GM21526 (cell line): ENCODE data around the gene NOS1AP.
"Not testable (repeated sequence)": the region's sequence is repeated elsewhere in the genome, so short reads cannot be mapped to it uniquely, and the experiment has no call there.

ENCODE experiments used
- ATAC-seq: cut with Tn5 transposase; IDR thresholded peaks from one replicate; pipeline ENCODE4 v1.9.1; 2021; ENCODE audit warnings: moderate library complexity; ENCODE audit not compliant: unreplicated experiment, low FRiP score

The NOS1AP gene

DNA sequence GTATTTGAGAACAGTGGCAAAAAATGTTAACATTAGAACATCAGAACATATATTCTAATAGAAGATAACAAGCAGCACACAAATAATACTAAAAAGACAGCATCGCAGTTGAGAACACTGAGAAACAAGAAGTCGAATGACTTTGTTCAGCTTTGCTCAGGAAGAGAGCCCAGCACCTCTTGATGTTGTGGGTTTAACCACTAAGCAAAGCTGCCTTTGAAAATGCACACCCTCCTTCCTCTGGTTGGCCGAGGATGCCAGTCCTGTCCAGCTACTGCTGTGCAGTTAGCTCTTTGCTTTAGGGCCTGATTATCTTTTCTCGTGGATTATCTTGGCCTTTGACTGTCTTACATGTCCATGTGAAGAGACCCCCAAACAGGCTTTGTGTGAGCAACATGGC, 246.7 kb downstream of the NOS1AP start:
- ATAC-seq, result no peak

DNA sequence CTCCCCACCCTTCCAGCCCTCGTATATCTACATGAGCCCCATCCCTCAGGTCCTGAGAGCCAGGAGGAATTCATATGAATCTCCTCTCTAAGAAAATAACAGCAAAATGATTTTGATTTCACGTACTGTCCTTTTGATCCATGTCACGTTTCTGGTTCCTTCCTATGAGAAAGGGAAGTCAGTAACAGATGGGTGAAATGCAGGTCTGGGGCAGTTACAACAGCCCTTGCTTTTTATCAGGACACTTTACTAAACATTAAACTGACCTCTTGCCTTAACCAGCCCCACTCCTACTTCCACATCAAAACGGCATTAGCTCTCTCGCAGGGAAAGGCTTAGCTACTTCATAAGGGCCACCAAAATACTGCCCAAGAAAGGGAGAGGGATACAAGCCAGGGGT, 248.1 kb downstream of the NOS1AP start:
- ATAC-seq, result no peak

DNA sequence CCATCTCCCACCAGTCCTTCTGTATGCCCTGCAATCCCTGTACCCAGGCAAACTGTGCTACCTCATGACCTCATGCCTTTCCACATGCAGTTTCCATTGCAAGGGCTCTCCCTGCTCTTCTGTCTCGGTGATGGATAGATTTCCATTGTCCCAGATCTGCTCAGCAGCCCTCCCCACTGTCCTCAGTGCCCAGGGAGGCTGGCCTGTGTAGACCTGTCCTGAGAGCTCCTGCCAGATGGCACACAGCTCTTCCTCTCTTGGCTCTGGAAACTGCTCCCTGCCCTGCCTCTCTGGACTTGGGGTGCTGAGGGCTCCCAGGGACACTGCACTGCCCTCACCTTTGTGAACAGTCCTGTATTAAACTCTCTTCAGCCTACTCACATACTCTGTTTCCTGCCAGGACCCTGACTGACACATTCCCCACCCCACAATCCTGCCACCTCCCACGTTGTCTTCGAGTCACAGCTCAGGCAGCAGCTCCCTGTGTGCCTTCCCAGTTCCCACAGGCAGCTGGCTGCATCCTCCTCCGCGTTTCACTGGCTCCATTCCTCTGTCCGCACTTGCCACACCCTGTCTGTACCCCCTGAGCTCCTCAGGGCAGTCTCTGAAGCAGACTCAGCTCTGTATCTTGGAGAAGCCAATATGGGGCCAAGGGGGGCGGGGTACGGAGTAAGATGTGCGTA, 250.1 kb downstream of the NOS1AP start:
- no peak for ATAC-seq

DNA sequence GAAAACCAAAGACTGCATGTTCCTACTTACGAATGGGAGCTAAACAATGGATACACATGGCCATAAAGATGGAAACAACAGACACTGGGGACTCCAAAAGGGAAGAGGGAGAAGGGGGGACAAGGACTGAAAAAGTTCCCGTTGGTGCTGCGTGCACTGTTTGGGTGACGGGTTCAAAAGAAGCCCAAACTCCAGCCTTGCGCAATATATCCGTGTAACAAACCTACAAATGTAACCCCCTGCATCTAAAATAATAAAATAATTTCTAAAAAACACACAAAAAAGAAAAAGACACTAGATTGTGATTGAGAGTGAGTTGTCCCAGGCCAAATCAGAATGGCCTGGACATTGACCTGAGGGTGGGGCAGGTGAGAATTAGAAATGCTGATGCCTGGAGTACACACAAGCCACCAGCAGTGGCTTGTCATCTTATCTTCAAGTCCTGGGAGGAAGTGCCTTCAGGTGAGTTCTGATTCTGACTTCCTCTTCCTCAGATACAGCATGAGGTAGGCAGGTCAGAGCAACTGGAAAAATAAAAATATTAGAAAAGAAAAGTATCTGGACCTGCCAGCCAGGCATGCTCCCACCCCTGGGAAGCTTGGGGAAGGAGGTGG, 252.4 kb downstream of the NOS1AP start:
- no peak for ATAC-seq

DNA sequence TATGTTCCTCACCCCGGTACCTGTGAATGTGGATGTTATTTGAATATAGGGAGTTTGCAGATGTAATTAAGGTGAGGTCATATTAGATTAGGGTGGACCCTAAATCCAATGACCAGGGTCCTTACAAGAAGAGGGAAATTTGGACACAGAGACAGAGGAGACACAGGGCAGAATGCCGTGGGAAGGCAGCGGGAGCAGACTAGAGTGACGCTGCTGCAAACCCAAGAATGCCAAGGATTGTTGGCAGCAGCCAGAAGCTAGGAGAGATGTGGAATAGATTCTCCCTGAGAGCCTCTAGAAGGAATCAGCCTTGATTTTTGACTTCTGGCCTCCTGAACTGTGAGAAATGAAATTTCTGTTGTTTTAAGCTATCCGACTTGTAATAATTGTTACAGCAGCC, 253.5 kb downstream of the NOS1AP start:
- no peak for ATAC-seq

DNA sequence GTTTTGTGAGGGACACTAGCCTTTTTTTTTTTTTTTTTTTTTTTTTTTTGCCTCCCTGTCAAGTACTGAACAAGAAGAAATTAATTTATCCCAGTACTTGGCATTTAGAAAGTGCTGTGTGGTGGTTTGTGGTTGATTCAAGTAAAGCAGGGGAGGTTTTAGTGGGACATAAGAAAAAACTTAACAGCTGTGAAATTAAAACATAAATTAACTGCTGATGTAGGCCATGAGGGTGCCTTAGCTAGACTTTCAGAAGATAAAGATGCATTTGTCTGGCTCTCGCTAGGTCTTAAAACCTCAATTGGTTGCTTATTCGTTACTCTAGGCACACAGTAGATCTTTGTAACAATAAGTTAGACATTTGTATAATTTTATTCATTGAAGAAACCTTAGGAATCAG, 254.9 kb downstream of the NOS1AP start:
- no peak for ATAC-seq

DNA sequence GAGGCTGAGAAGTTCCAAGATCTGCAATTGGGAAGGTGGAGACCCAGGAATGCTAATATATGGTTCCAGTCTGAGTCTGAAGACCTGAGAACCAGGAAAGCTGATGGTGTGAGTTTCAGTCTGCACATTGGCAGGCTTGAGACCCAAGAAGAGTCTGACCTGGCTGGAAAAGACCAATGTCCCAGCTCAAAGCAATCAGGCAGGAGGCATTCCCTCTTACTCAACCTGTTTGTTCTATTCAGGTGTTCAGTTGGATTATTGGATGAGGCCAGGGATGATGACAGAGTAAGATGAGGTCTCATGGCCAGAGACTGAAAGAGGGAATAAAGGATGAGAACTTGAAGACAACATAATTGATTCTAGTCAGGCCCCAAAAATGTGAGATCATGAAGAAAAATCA, 257.1 kb downstream of the NOS1AP start:
- ATAC-seq, result no peak

DNA sequence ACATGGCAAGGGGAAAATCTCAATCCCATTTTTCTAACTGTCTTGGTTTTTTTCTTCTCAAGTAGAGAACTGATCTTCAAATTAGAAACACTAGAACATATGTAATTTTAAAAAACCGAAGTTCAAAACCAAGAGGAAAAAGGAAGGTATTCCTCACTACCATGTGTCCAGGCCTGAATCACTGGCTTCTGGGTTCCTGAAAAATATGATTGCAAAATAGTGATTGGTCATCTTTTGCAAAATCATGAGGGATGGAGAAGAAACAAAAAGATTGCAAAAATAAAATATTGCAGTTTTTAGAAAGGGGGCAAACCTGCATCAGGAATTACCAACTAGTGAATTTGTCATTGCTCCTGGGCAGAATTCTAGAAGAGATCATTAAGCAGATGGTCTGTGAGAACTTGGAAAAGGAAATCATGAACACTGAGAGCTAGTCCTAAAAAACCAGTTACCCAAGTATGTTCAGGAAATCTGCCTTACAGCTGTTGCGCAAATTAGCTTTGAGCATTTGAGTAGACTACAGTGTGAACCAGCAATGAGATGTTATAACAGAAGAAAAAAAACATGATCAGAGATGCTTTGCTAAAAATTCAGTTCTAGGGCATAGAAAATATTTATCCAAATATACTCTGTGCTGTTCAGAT, 257.8 kb downstream of the NOS1AP start:
- ATAC-seq, result no peak

DNA sequence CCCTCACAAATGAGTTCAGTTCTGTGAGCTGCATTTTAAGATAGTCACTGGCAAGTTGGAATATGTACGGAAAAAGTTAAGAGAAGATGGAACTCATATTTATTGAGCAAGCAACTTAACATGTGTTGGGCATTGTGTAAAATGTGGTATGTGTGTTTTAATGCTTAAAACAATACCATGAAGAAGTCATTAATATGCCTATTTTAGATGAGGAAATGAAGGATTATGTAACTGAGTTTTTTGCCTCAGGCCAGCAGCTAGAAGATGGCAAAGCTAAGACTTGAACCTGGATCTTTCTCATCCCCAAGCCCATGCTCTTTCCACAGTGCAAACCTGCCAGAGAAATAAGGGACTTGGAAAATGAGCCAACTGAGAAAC, 258.3 kb downstream of the NOS1AP start:
- ATAC-seq, result no peak

DNA sequence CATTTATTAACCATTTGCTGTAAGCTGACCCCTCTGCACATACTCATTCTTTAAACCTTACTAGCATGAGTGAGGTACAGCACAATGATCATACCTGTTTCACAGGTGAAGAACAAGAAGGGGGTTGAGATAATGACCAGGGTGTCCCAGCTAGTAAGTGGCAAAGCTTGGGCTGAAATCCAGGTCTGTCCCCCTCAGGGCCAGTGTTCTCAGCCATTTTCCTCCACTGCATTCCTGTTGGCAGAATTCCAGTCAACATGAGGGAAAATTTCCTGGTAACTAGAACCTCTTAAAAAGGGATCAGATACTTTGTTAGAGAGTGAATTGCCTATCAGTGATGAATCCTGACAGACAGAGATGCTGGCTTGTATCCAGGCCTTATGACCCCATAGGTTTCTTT, 259.0 kb downstream of the NOS1AP start:
- ATAC-seq, result no peak

DNA sequence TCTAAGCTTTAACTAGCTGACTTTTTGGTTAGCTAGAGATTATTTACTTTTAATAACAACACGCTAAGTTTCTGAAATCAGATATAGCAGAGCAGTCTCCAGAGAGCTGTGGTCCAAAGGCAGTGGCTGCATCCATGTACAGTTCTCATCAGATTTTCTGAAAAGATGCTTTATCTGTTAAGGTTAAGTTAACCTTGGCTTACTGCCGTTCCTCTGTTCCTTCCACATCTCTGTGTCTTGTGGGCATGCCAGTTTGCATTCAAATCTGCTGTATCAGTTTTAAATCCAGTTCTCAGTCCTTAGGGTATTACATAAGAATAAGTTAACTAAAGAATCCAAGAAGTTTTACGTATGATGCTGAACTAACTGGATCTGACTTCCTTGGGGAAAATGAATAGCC, 260.3 kb downstream of the NOS1AP start:
- ATAC-seq, result no peak

DNA sequence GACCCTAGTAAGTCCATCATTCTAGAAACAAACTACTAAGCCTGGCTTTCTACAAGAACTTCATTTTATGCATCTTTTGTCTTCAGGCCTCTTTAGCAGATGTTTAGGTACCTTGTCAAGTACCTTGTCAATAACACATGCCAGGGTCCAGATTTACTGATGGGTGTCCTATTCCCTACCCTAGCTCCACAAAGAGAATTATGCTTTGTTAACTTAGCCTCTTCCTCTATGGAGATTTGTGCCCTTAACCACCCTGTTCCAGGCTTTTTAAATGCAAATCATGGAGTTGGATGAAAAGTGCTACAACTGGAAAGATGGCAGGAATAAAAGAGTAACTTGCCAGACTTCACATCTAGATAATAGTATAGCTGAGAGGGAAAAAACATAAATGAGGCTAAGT, 264.5 kb downstream of the NOS1AP start:
- no peak for ATAC-seq

DNA sequence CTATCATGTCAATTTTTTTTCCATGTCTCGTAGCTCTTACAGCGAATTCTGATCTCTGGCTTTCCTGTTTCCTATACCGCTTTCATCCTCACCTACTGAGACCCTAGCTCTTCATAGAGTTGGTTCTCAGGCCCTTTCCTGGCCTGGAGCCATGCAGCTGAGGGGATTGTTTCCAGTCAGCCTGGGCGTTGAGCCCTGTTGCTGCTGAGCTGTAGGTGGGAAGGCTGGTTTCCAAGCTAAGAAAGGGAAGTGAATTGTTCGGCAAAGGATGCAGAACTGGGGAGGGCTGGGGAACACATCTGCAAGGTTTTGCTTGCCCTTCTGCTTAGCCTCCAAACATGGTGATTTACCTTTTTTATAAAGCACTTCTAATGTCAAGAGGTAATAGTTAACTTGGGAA, 265.6 kb downstream of the NOS1AP start:
- no peak for ATAC-seq

DNA sequence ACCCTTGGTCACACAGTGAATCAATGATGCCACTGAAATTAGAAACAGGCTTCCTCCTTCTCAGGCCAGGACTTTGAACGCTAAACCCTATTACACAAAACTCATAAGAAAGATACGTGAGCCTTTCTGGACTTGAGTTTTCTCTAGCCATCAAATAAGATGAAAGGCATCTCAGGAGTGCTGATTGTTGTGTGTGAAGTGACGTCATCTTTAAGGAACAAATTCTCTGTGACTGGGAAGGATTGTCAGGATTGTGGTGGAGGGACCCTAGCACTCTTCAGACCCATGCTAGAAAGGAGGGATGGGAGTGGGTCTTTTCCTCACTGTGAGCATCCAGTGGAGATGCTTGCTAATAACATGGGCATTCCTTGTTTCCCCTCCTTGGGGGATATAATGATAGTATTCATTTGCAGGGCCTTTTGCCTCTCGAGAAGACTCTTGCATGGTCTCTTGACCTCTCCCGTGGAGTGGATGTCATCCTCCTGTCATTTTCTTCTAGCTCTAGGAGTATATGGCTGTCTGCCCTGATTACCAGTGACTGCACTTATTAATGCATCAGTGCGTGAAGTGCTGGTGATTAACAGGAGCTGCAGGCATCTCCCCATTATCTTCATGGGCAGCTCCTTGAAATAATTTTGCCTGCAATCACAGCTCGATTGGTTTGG, 267.3 kb downstream of the NOS1AP start:
- no peak for ATAC-seq

DNA sequence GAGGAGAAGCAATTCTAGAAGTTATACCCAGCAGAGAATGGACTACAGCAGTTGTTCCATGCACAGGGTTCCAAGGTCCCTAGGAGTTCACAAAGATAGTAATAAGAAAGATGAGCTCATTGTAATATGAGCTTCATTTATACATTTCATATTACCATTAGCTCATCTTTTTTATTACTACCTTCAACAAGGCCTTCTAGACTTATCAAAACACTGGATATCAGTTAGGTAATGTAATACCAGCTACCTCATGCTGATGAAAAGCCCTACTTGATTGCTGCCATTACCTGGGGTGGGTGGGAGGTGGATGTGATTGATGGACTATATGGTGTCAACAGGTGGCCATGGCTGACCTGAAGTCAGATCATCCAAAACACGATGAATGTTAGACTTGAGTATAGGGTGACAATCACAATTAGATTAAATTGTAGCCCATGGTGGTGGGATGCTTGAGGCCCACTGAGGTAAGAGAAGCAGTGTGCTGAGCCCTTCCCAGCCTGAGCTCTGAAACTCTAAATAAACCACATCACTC, 273.0 kb downstream of the NOS1AP start:
- ATAC-seq, result no peak

DNA sequence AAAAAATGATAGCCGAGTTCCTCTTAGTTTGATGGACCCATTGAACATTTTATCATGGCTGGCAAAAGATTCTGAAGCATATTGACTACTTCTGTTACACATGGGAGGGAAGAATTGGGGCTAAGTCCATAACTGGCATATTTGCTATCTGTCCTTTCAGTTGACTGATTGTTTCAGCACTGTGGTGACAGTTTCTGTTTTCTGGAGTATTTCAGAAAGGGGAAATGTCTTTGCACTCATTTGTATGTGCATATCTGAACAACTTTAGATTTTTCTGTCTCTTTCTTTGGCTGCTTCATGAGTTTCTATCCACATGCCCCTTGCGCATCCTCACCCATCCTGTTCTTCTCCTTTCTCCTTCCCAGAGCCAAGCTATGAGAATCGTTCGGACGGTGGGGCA, 274.0 kb downstream of the NOS1AP start:
- no peak for ATAC-seq

DNA sequence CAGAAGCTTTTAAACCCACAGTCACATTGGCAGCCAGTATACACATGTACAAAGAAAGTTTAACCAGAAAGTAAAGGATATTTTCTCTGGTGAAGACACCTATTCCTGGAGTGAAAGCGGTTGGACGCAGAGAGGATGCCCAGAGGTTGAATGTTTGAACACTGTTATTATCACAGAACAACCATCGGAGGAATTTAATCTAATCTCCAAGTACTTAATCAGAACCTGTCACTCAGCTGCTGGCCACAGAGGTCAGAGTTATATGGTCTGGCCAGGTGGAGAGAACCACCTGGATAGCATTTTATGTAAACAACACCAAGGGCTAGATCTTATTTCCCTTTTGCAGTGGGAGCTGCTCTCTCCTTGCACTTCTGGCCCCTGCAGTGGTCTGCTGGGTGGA, 277.8 kb downstream of the NOS1AP start:
- no peak for ATAC-seq

DNA sequence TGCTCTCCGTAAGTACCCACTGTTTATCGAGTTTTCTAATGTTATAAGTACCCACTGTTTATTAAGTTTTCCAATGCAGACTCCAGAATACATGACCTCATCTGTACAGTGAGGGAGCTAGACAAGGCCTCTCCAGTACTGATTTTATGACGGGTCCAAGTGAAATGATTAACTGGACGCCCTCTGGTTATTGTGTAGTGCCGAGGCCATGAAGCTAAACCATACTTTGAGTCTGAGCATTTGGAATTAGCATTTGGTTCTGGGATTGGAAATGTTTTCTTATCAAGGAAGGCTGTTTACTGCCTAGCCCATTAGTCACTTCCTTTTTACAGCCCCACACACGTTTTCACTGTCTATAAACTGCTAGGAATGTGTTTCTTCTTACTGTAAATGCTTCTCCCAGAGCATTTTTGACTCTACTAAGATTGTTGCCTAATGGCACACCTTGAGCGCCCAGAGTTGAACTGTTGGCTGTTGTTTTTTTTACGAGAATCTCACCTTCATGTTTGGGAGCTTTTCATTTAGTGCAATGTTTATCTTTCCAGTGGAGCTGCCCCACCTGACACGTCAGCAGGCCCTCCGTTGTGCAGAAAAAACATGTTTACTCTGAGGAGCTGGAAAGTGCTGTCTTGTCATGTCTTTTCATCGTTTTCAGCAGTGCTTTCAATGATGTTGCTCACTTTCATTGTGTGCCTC, 280.3 kb downstream of the NOS1AP start:
- ATAC-seq, result no peak

DNA sequence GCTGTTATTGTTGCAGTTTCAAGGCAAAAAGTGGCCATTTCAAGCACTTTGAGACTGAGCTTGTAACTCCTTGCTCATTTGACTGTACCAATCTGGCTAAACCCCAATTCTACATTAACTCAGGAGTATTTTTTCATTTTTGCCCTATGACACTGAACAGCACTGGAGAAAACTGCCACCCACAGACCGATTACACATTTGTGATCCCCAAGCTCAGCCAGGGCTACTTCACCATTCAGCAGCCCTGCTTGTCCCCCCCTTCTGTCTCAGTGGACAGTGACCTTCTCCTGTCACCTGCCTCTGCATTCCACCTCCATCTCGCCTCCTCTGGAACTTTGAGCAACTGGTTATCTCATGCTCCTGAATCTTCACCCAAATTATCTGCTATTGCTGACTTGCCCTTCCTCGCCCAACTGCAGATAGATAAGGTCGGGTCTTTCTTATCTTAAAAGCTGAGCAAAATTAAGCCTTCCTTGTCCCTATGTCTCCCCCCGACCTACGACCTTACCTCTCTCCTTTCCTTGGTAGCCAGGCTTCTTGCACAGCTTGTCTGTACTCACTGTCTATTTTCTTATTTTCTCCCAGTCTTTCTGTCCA, 281.9 kb downstream of the NOS1AP start:
- ATAC-seq, result no peak

DNA sequence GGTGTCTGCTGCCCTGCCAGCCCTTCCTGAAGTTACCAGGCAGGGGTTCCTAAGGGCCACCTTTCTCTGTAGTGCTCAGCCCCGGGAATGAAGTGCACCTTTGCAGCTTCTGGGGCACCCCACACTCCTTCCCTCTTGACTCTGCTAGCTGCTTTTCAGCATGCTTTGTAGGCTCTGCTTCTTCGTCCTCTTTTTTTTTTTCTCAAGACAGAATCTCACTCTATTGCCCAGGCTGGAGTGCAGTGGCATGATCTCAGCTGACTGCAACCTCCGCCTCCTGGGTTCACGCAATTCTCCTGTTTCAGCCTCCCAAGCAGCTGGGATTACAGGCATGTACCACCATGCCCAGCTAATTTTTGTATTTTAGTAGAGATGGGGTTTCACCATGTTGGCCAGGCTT, 282.4 kb downstream of the NOS1AP start:
- ATAC-seq, result not testable (repeated sequence)
